ENCODE measurements around the gene ZCWPW1. TPM values are rescaled to one million over a fixed set of nuclear protein-coding genes. Genes with fewer than 3 reads are reported as not detected.

The ZCWPW1 gene
- total RNA-seq, 1 experiment from 2014 or later: 4.1 TPM

- CTCF ChIA-PET: no interaction called here
- no peak for TF ChIP-seq CTCF (IDR thresholded peaks at IDR 0.05; ENCODE audit: unreplicated experiment)
- Mint-ChIP-seq H3K27me3 (ENCODE audit: unreplicated experiment) (peaks cover 32% of the 10 kb centered on the region), H3K36me3 (ENCODE audit: insufficient read depth, unreplicated experiment) (no peaks in the 10 kb centered on the region), H3K4me3 (ENCODE audit: low read depth, unreplicated experiment) (no peak overlapping the region), H3K27ac (ENCODE audit: unreplicated experiment) (no peak overlapping the region), H3K4me1 (ENCODE audit: low read depth, unreplicated experiment) (no peaks in the 10 kb centered on the region), H3K9me3 (ENCODE audit: low read depth, unreplicated experiment) (no peaks in the 10 kb centered on the region)
- intact Hi-C loops (cut with micrococcal nuclease; ENCODE audit: unreplicated experiment): no loop called here
- DNase-seq: no peak
- BruUV-seq (replicated peaks): no TSS peak
Measured at GRCh38 chr7:100398239-100398638, 30.3 kb downstream of the ZCWPW1 start.

GRCh38 chr7:100397315-100398081 is 31.0 kb downstream of the ZCWPW1 start:
- intact Hi-C loops (cut with micrococcal nuclease; ENCODE audit: unreplicated experiment): no loop called here
- H3K4me1 Mint-ChIP-seq (ENCODE audit: low read depth, unreplicated experiment): no peaks in the 10 kb centered on the region
- no peak for DNase-seq
- CTCF ChIA-PET: no interaction called here
- peaks cover 37% of the 10 kb centered on the region for H3K27me3 Mint-ChIP-seq (ENCODE audit: unreplicated experiment)
- BruUV-seq (replicated peaks): no TSS peak
- no peaks in the 10 kb centered on the region for H3K9me3 Mint-ChIP-seq (ENCODE audit: low read depth, unreplicated experiment)
- H3K27ac Mint-ChIP-seq (ENCODE audit: unreplicated experiment): no peak overlapping the region
- H3K4me3 Mint-ChIP-seq (ENCODE audit: low read depth, unreplicated experiment): no peak overlapping the region
- no peak for TF ChIP-seq CTCF (IDR thresholded peaks at IDR 0.05; ENCODE audit: unreplicated experiment)
- H3K36me3 Mint-ChIP-seq (ENCODE audit: insufficient read depth, unreplicated experiment): no peaks in the 10 kb centered on the region

- no peak overlapping the region for H3K4me3 Mint-ChIP-seq (ENCODE audit: low read depth, unreplicated experiment)
- H3K9me3 Mint-ChIP-seq (ENCODE audit: low read depth, unreplicated experiment): no peaks in the 10 kb centered on the region
- no peaks in the 10 kb centered on the region for H3K4me1 Mint-ChIP-seq (ENCODE audit: low read depth, unreplicated experiment)
- BruUV-seq (replicated peaks): no TSS peak
- intact Hi-C loops (cut with micrococcal nuclease; ENCODE audit: unreplicated experiment): no loop called here
- TF ChIP-seq CTCF (IDR thresholded peaks at IDR 0.05; ENCODE audit: unreplicated experiment): no peak
- H3K36me3 Mint-ChIP-seq (ENCODE audit: insufficient read depth, unreplicated experiment): no peaks in the 10 kb centered on the region
- H3K27ac Mint-ChIP-seq (ENCODE audit: unreplicated experiment): no peak overlapping the region
- no peak for DNase-seq
- CTCF ChIA-PET: no interaction called here
- peaks cover 45% of the 10 kb centered on the region for H3K27me3 Mint-ChIP-seq (ENCODE audit: unreplicated experiment)
Measured at GRCh38 chr7:100396421-100396982, 32.0 kb downstream of the ZCWPW1 start.

- Mint-ChIP-seq H3K27me3 (ENCODE audit: unreplicated experiment) (peaks cover 64% of the 10 kb centered on the region), H3K4me3 (ENCODE audit: low read depth, unreplicated experiment) (no peak overlapping the region), H3K9me3 (ENCODE audit: low read depth, unreplicated experiment) (no peaks in the 10 kb centered on the region), H3K36me3 (ENCODE audit: insufficient read depth, unreplicated experiment) (peaks cover 5% of the 10 kb centered on the region), H3K4me1 (ENCODE audit: low read depth, unreplicated experiment) (no peaks in the 10 kb centered on the region), H3K27ac (ENCODE audit: unreplicated experiment) (no peak overlapping the region)
- CTCF ChIA-PET: no interaction called here
- intact Hi-C loops (cut with micrococcal nuclease; ENCODE audit: unreplicated experiment): no loop called here
- DNase-seq: no peak
- no TSS peak for BruUV-seq (replicated peaks)
- TF ChIP-seq CTCF (IDR thresholded peaks at IDR 0.05; ENCODE audit: unreplicated experiment): no peak
Measured at GRCh38 chr7:100394077-100394476, 34.4 kb downstream of the ZCWPW1 start.
